A549 (cell line): ENCODE data around the gene IVD. TPM values are rescaled to one million over a fixed set of nuclear protein-coding genes. Genes with fewer than 3 reads are reported as not detected.

Experiments
- ATAC-seq, 2 experiments: fragments of 200-7000 bp in 1 of 2; fragments of >200 bp in 1 of 2; cut with Nextera tagmentation in 1 of 2; cut with Tn5 transposase in 1 of 2; 3 replicates each; pipeline versions ENCODE4 v1.8.0 to v1.9.1; 2018 to 2020; ENCODE audit warnings: mild to moderate bottlenecking in 1 of 2, moderate library complexity in 1 of 2
- CTCF ChIA-PET: fragments of 300-600 bp; sonication (Branson Sonifier 250); formaldehyde crosslinking; extraction: SDS; loops from one replicate; lab custom pipeline; 2021; ENCODE audit warnings: antibody characterized with exemption, inconsistent platforms; lab: Yijun Ruan, JAX
- POLR2A ChIA-PET: fragments of 350-600 bp; formaldehyde crosslinking; extraction: SDS; loops from one replicate; lab custom pipeline; 2021; ENCODE audit warnings: antibody characterized with exemption, inconsistent platforms; lab: Yijun Ruan, JAX
- DNase-seq, 2 experiments: peaks; one replicate each; pipeline versions ENCODE4 v3.0.0 to v3.0.0-alpha.2; 2011 to 2016; ENCODE audit warnings: low read depth in 1 of 2, low spot score in 1 of 2
- FAIRE-seq: peaks from 2 replicates; lab custom pipeline; 2011; peaks lifted over from hg19 to GRCh38; lab: Jason Lieb, UNC
- H3K27ac ChIP-seq, 2 experiments: fragments of >200 bp; sonication (Bioruptor Twin); formaldehyde crosslinking; 3 replicates each; pipeline ENCODE4 v1.5.1; 2016 to 2017
- H3K4me1 ChIP-seq: fragments of >200 bp; sonication (Bioruptor Twin); formaldehyde crosslinking; 3 replicates; pipeline ENCODE4 v1.6.1; 2016
- H3K4me2 ChIP-seq: fragments of >200 bp; sonication (Bioruptor Twin); formaldehyde crosslinking; 3 replicates; pipeline ENCODE4 v1.6.1; 2016
- H3K4me3 ChIP-seq: fragments of >200 bp; sonication (Bioruptor Twin); formaldehyde crosslinking; 3 replicates; pipeline ENCODE4 v1.5.1; 2016
- H3K9me3 ChIP-seq: fragments of >200 bp; sonication (Bioruptor Twin); formaldehyde crosslinking; 3 replicates; pipeline ENCODE4 v1.6.1; 2016
- BHLHE40 ChIP-seq: IDR thresholded peaks from 2 replicates; pipeline ENCODE4 v1.6.1; 2012; ENCODE audit warnings: low read depth, low read length, inconsistent platforms
- CBX2 ChIP-seq: fragments of 200-600 bp; sonication (generic); IDR thresholded peaks from 2 replicates; pipeline ENCODE4 v1.6.1; 2016; ENCODE audit warnings: low read depth, mild to moderate bottlenecking, borderline replicate concordance
- CEBPB ChIP-seq, 2 experiments: fragments of >200 bp in 1 of 2; sonication (Bioruptor Twin) in 1 of 2; formaldehyde crosslinking in 1 of 2; IDR thresholded peaks; 2 replicates each; pipeline ENCODE4 v1.6.1; 2012 to 2016
- CHD2 ChIP-seq: fragments of 150-350 bp; IDR thresholded peaks from 2 replicates; pipeline ENCODE4 v1.6.1; 2014; ENCODE audit warnings: low read length; ENCODE audit not compliant: partially characterized antibody
- EHF ChIP-seq: fragments of 250-450 bp; sonication (Bioruptor Pico); IDR thresholded peaks from 2 replicates; pipeline ENCODE4 v1.5.0; 2020; ENCODE audit warnings: mild to moderate bottlenecking
- EHMT2 ChIP-seq: fragments of 200-600 bp; sonication (generic); IDR thresholded peaks from 2 replicates; pipeline ENCODE4 v1.6.1; 2016; ENCODE audit warnings: antibody characterized with exemption, low read depth, mild to moderate bottlenecking, moderate library complexity
- ESRRA ChIP-seq: fragments of 150-350 bp; IDR thresholded peaks from 2 replicates; pipeline ENCODE4 v1.6.1; 2014; ENCODE audit warnings: mild to moderate bottlenecking, low read length, borderline replicate concordance
- FOXS1 ChIP-seq: fragments of 250-450 bp; sonication (Bioruptor Pico); IDR thresholded peaks from 2 replicates; pipeline ENCODE4 v1.5.0; 2020; ENCODE audit warnings: mild to moderate bottlenecking, moderate library complexity
- KDM5A ChIP-seq: fragments of 200-600 bp; sonication (generic); IDR thresholded peaks from 2 replicates; pipeline ENCODE4 v1.6.1; 2016; ENCODE audit warnings: antibody characterized with exemption, mild to moderate bottlenecking
- MAFK ChIP-seq: fragments of 450-650 bp; IDR thresholded peaks from 2 replicates; pipeline ENCODE4 v1.6.1; 2014; ENCODE audit not compliant: partially characterized antibody
- MAZ ChIP-seq: fragments of 150-350 bp; IDR thresholded peaks from 2 replicates; pipeline ENCODE4 v1.6.1; 2014; ENCODE audit warnings: antibody characterized with exemption, low read depth, low read length, borderline replicate concordance
- NFE2L2 ChIP-seq: fragments of 150-350 bp; conservative IDR thresholded peaks from 2 replicates; pipeline ENCODE4 v1.6.1; 2014; ENCODE audit warnings: low read length
- NR3C1 ChIP-seq: fragments of >200 bp; sonication (Bioruptor Twin); formaldehyde crosslinking; IDR thresholded peaks from 3 replicates; pipeline ENCODE4 v1.6.1; 2017
- RAD21 ChIP-seq, 2 experiments: fragments of >200 bp in 1 of 2; sonication (Bioruptor Twin) in 1 of 2; formaldehyde crosslinking in 1 of 2; IDR thresholded peaks in 1 of 2; conservative IDR thresholded peaks in 1 of 2; 2 replicates in 1 of 2; 3 replicates in 1 of 2; pipeline ENCODE4 v1.6.1; 2012 to 2018; ENCODE audit warnings: inconsistent platforms in 1 of 2
- RCOR1 ChIP-seq: fragments of 150-350 bp; IDR thresholded peaks from 2 replicates; pipeline ENCODE4 v1.6.1; 2014; ENCODE audit warnings: antibody characterized with exemption, low read length, low read depth
- RFX5 ChIP-seq: fragments of 450-650 bp; IDR thresholded peaks from 2 replicates; pipeline ENCODE4 v1.7.1; 2014; ENCODE audit warnings: antibody characterized with exemption, mild to moderate bottlenecking, moderate library complexity
- RNF2 ChIP-seq: fragments of 200-600 bp; sonication (generic); IDR thresholded peaks from 2 replicates; pipeline ENCODE4 v1.6.1; 2016; ENCODE audit warnings: low read depth, mild to moderate bottlenecking, antibody characterized with exemption, moderate library complexity, borderline replicate concordance
- TFCP2L1 ChIP-seq: fragments of 250-450 bp; sonication (Bioruptor Pico); IDR thresholded peaks from 2 replicates; pipeline ENCODE4 v1.5.0; 2021; ENCODE audit warnings: mild to moderate bottlenecking
- ZC3H11A ChIP-seq: fragments of 450-650 bp; IDR thresholded peaks from 2 replicates; pipeline ENCODE4 v1.6.1; 2014; ENCODE audit warnings: antibody characterized with exemption, mild to moderate bottlenecking
- WGBS: methylation state at CpG from one replicate; pipeline ENCODE4 v1.1.6; 2017; ENCODE audit errors: missing lambda C conversion rate; 5-methylcytosine and 5-hydroxymethylcytosine counted together
- polyA plus RNA-seq, 4 experiments: library from polyadenylated mRNA; depleted of rRNA in 3 of 4; stranded (reverse); fragments of >200 nt; fragmentation: RNase III in 1 of 4; extraction: RNeasy Plus Mini Kit Qiagen cat#74134 plus additional on column Dnase treatment in 1 of 4; gene quantifications; 2 replicates in 3 of 4; 3 replicates in 1 of 4; pipeline ENCODE4 v1.2.3, GENCODE V29; 2011 to 2017
- TF ChIP-seq, protein P1 (sequence below): fragments of 450-650 bp; IDR thresholded peaks from 2 replicates; pipeline ENCODE4 v1.6.1; 2014; ENCODE audit warnings: antibody characterized with exemption
- TF ChIP-seq, protein P2 (sequence below): IDR thresholded peaks from 2 replicates; pipeline ENCODE4 v1.6.1; 2012; ENCODE audit warnings: low read depth, borderline replicate concordance
- TF ChIP-seq, protein P3 (sequence below): fragments of 200-600 bp; sonication (generic); IDR thresholded peaks from 2 replicates; pipeline ENCODE4 v1.6.1; 2016; ENCODE audit warnings: antibody characterized with exemption, mild to moderate bottlenecking, moderate library complexity

Gene IVD
- polyA plus RNA-seq, 2 of the 4 experiments (the other 2 are of a cell fraction), result 10.2 to 12.4 TPM

DNA sequence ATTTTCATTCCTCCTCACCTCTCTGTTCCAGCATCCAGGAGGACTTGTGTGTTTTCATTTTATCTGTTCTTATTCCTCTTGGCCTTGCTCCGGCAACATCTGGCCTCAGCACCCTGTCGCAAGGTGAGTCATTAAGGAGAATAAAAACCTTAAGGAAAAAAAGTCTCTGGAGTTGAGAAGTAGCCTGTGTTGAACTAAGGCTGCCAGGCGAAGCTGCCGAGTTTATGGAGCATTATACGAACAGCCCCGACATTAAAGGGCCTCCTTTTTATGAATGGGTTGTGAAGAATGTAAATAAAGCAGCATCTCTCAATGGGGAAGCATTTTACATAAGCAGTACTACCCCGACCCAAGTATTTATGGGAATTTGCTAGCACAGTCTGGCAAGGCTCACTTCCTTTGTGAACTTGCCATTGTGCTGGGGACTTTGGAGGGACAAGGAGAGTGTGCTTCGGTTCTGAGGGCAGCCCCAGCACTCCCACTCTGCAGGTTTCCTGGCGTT lies 39.9 kb downstream of the IVD start:
- CTCF ChIA-PET, result interaction anchor here (0.8 to 1.2 kb wide), 3 partner anchors 17 to 108 kb away, joined by 3 read pairs; no protein-coding TSS in a partner anchor

DNA sequence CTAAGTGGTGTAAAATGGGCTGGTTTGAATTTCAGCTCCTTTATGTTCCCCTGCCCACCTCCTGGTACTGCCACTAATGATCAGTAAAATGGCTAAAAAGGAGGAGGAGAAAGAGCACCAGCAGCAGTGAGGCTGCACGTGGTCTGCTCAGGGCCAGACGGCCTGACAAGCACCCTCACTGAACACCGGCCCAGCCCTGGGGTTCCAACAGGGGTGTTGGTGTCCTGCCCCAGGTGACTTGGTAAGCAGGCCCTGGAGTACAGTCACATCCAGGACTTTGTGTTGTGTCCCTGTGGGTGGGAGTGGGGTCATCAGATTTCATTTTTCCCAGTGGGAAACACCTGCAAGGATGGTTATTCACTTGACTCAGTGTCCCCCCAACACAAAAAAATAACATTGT lies 40.5 kb downstream of the IVD start:
- Histone ChIP-seq H3K4me1 (peaks cover 12% of the 10 kb centered on the region), H3K4me3 (no peak overlapping the region), H3K9me3 (no peaks in the 10 kb centered on the region), H3K27ac (no peak overlapping the region; a peak in 1 of 6 replicates), H3K4me2 (no peak overlapping the region)
- CTCF ChIA-PET, result no interaction called here
- DNase-seq (no peak), FAIRE-seq (no peak), ATAC-seq (no peak)
- POLR2A ChIA-PET, result no interaction called here
- 81% methylated on average over 3 of the region's 3 CpGs for WGBS
- no peak for TF ChIP-seq ESRRA

More for the DNA sequence above, 39.9 kb downstream of the IVD start:
- H3K9me3 ChIP-seq, result no peaks in the 10 kb centered on the region
- WGBS, result 74% methylated on average over 9 of the region's 9 CpGs
- ATAC-seq (no peak), DNase-seq (no peak)
- no peak overlapping the region for H3K4me3 ChIP-seq
- no peak overlapping the region for H3K27ac ChIP-seq
- POLR2A ChIA-PET, result no interaction called here
- peaks cover 12% of the 10 kb centered on the region for H3K4me1 ChIP-seq
- TF ChIP-seq, protein P1, sequence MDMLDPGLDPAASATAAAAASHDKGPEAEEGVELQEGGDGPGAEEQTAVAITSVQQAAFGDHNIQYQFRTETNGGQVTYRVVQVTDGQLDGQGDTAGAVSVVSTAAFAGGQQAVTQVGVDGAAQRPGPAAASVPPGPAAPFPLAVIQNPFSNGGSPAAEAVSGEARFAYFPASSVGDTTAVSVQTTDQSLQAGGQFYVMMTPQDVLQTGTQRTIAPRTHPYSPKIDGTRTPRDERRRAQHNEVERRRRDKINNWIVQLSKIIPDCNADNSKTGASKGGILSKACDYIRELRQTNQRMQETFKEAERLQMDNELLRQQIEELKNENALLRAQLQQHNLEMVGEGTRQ, result no peak
- TF ChIP-seq RAD21 (conservative IDR thresholded peaks at IDR 0.05 in 1 of 2, IDR thresholded peaks at IDR 0.05 in 1 of 2) (no peak), MAFK (no peak), NR3C1 (no peak), NFE2L2 (no peak)
- TF ChIP-seq, all 56 proteins: peak for 0
- FAIRE-seq, result no peak
- no peak overlapping the region for H3K4me2 ChIP-seq

DNA sequence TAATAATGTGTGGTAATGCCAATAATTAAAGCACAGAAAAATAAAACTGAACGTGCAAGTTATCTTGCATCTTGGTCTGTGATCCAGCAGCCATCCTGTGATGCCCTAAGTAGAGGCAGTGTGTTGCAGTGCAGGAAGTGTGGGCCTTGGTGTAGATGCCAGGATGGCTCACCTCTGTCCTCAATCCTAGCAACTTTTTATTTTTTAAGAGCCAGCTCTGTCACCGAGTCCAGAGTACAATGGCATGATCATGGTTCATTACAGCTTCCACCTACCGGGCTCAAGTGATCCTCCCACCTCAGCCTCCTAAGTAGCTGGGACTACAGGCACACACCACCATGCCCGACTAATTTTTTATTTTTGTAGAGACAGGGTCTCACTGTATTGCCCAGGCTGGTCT lies 42.8 kb downstream of the IVD start:
- 96% methylated on average over 4 of the region's 4 CpGs for WGBS
- ChIA-PET POLR2A (no interaction called here), CTCF (interaction anchor here (0.8 kb wide), 1 partner anchor 58 kb away, joined by 3 read pairs; no protein-coding TSS in a partner anchor)
- no peak for FAIRE-seq
- Histone ChIP-seq H3K27ac (no peak overlapping the region), H3K4me1 (peaks cover 14% of the 10 kb centered on the region), H3K4me2 (no peak overlapping the region), H3K9me3 (no peaks in the 10 kb centered on the region), H3K4me3 (no peak overlapping the region)
- TF ChIP-seq RFX5, result no peak
- TF ChIP-seq, protein P2, sequence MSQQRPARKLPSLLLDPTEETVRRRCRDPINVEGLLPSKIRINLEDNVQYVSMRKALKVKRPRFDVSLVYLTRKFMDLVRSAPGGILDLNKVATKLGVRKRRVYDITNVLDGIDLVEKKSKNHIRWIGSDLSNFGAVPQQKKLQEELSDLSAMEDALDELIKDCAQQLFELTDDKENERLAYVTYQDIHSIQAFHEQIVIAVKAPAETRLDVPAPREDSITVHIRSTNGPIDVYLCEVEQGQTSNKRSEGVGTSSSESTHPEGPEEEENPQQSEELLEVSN, result no peak
- TF ChIP-seq EHF (CRISPR knock-in tag), result no peak
- TF ChIP-seq RNF2, result no peak
- no peak for TF ChIP-seq KDM5A
- TF ChIP-seq ESRRA, result no peak
- no peak for TF ChIP-seq ZC3H11A
- TF ChIP-seq CBX2, result no peak
- TF ChIP-seq RCOR1, result no peak
- TF ChIP-seq CHD2, result no peak
- TF ChIP-seq FOXS1 (CRISPR knock-in tag), result no peak
- TF ChIP-seq CEBPB (IDR thresholded peaks at IDR 0.05), result no peak
- no peak for TF ChIP-seq BHLHE40
- TF ChIP-seq EHMT2, result no peak
- no peak for TF ChIP-seq NFE2L2
- TF ChIP-seq, protein P3, sequence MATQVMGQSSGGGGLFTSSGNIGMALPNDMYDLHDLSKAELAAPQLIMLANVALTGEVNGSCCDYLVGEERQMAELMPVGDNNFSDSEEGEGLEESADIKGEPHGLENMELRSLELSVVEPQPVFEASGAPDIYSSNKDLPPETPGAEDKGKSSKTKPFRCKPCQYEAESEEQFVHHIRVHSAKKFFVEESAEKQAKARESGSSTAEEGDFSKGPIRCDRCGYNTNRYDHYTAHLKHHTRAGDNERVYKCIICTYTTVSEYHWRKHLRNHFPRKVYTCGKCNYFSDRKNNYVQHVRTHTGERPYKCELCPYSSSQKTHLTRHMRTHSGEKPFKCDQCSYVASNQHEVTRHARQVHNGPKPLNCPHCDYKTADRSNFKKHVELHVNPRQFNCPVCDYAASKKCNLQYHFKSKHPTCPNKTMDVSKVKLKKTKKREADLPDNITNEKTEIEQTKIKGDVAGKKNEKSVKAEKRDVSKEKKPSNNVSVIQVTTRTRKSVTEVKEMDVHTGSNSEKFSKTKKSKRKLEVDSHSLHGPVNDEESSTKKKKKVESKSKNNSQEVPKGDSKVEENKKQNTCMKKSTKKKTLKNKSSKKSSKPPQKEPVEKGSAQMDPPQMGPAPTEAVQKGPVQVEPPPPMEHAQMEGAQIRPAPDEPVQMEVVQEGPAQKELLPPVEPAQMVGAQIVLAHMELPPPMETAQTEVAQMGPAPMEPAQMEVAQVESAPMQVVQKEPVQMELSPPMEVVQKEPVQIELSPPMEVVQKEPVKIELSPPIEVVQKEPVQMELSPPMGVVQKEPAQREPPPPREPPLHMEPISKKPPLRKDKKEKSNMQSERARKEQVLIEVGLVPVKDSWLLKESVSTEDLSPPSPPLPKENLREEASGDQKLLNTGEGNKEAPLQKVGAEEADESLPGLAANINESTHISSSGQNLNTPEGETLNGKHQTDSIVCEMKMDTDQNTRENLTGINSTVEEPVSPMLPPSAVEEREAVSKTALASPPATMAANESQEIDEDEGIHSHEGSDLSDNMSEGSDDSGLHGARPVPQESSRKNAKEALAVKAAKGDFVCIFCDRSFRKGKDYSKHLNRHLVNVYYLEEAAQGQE, result no peak
- no peak for TF ChIP-seq MAZ
- no peak for TF ChIP-seq TFCP2L1
- no peak for ATAC-seq
- no peak for DNase-seq
